ENCODE data around the gene DEPDC5. TPM values are rescaled to one million over a fixed set of nuclear protein-coding genes. Genes with fewer than 3 reads are reported as not detected.
A peak's percentile ranks its signal among the peaks of the same experiment; 100 is the strongest.

DEPDC5 gene
- total RNA-seq, 1 experiment from 2014 or later, result 15.1 TPM

GRCh38 chr22:31944700-31945442 lies 191.1 kb downstream of the DEPDC5 start:
- no peak for DNase-seq (ENCODE audit: low read depth, low spot score)
- in situ Hi-C loops (cut with HindIII; ENCODE audit: low pct_unique_long_range_greater_than_20kb, low sequenced_read_pairs), result no loop called here

- in situ Hi-C loops (cut with HindIII; ENCODE audit: low pct_unique_long_range_greater_than_20kb, low sequenced_read_pairs), result no loop called here
- DNase-seq (ENCODE audit: low read depth, low spot score), result no peak
Observed at GRCh38 chr22:31945443-31945855, 191.6 kb downstream of the DEPDC5 start.

GRCh38 chr22:31945971-31946680 lies 192.3 kb downstream of the DEPDC5 start:
- peak; percentile 46 for DNase-seq (ENCODE audit: low read depth, low spot score)
- in situ Hi-C loops (cut with HindIII; ENCODE audit: low pct_unique_long_range_greater_than_20kb, low sequenced_read_pairs), result no loop called here

- DNase-seq (ENCODE audit: low read depth, low spot score), result peak; percentile 75
- in situ Hi-C loops (cut with HindIII; ENCODE audit: low pct_unique_long_range_greater_than_20kb, low sequenced_read_pairs), result no loop called here
Observed at GRCh38 chr22:31947296-31947695, 193.5 kb downstream of the DEPDC5 start.

- in situ Hi-C loops (cut with HindIII; ENCODE audit: low pct_unique_long_range_greater_than_20kb, low sequenced_read_pairs), result no loop called here
Observed at GRCh38 chr22:31948002-31948401, 194.2 kb downstream of the DEPDC5 start.

GRCh38 chr22:31950226-31950625 lies 196.4 kb downstream of the DEPDC5 start:
- no peak for DNase-seq (ENCODE audit: low read depth, low spot score)
- in situ Hi-C loops (cut with HindIII; ENCODE audit: low pct_unique_long_range_greater_than_20kb, low sequenced_read_pairs), result loop anchor here (25.0 kb wide), 1 partner anchor 238 kb away; no protein-coding TSS in a partner anchor

More at GRCh38 chr22:31948002-31948401, 194.2 kb downstream of the DEPDC5 start:
- DNase-seq (ENCODE audit: low read depth, low spot score), result no peak

- in situ Hi-C loops (cut with HindIII; ENCODE audit: low pct_unique_long_range_greater_than_20kb, low sequenced_read_pairs), result loop anchor here (25.0 kb wide), 1 partner anchor 239 kb away; no protein-coding TSS in a partner anchor
- DNase-seq (ENCODE audit: low read depth, low spot score), result no peak
Observed at GRCh38 chr22:31951194-31952093, 197.6 kb downstream of the DEPDC5 start.

- in situ Hi-C loops (cut with HindIII; ENCODE audit: low pct_unique_long_range_greater_than_20kb, low sequenced_read_pairs), result loop anchor here (25.0 kb wide), 1 partner anchor 240 kb away; no protein-coding TSS in a partner anchor
- no peak for DNase-seq (ENCODE audit: low read depth, low spot score)
Observed at GRCh38 chr22:31952094-31952401, 198.2 kb downstream of the DEPDC5 start.

GRCh38 chr22:31952472-31952871 lies 198.7 kb downstream of the DEPDC5 start:
- in situ Hi-C loops (cut with HindIII; ENCODE audit: low pct_unique_long_range_greater_than_20kb, low sequenced_read_pairs), result loop anchor here (25.0 kb wide), 1 partner anchor 240 kb away; no protein-coding TSS in a partner anchor
- no peak for DNase-seq (ENCODE audit: low read depth, low spot score)

- in situ Hi-C loops (cut with HindIII; ENCODE audit: low pct_unique_long_range_greater_than_20kb, low sequenced_read_pairs), result loop anchor here (25.0 kb wide), 1 partner anchor 241 kb away; no protein-coding TSS in a partner anchor
- DNase-seq (ENCODE audit: low read depth, low spot score), result no peak
Observed at GRCh38 chr22:31953261-31953660, 199.4 kb downstream of the DEPDC5 start.

- in situ Hi-C loops (cut with HindIII; ENCODE audit: low pct_unique_long_range_greater_than_20kb, low sequenced_read_pairs), result loop anchor here (25.0 kb wide), 1 partner anchor 243 kb away; no protein-coding TSS in a partner anchor
Observed at GRCh38 chr22:31954535-31955523, 201.0 kb downstream of the DEPDC5 start.

GRCh38 chr22:31956360-31956759 lies 202.5 kb downstream of the DEPDC5 start:
- DNase-seq (ENCODE audit: low read depth, low spot score), result no peak
- in situ Hi-C loops (cut with HindIII; ENCODE audit: low pct_unique_long_range_greater_than_20kb, low sequenced_read_pairs), result loop anchor here (25.0 kb wide), 1 partner anchor 244 kb away; no protein-coding TSS in a partner anchor

More at GRCh38 chr22:31954535-31955523, 201.0 kb downstream of the DEPDC5 start:
- DNase-seq (ENCODE audit: low read depth, low spot score), result no peak

Small RNA genes within 50 kb of the gene (small RNA-seq; reads per million reads assigned to genes)
- 0 reads per million in 2 experiments for gene RN7SL20P

Other genes starting within 250 kb of the DEPDC5 start
- 26.8 TPM in 2 replicates for gene PISD, start 91.8 kb upstream of the DEPDC5 start, total RNA-seq (2014; rRNA removed; shearing (Covaris generic))
- gene PRR14L, start 3.9 kb upstream of the DEPDC5 start, total RNA-seq (2014; rRNA removed; shearing (Covaris generic)), result 16.1 and 21.0 TPM in 2 replicates
- 130 and 140 TPM in 2 replicates for gene YWHAH, start 190.5 kb downstream of the DEPDC5 start, total RNA-seq (2014; rRNA removed; shearing (Covaris generic))

Measured in SK-MEL-5 (cell line).